MG63 (cell line): ENCODE measurements around the gene PCDHGB3. TPM values are rescaled to one million over a fixed set of nuclear protein-coding genes. Genes with fewer than 3 reads are reported as not detected.
"Not testable (repeated sequence)": the region's sequence is repeated elsewhere in the genome, so short reads cannot be mapped to it uniquely, and the experiment has no call there.

ENCODE experiments used
- DNase-seq: peaks from one replicate; pipeline ENCODE4 v3.0.0-alpha.2; 2020
- H3K27me3 ChIP-seq: fragments of 250-450 bp; sonication (Bioruptor Pico); 2 replicates; pipeline ENCODE4 v1.5.1; 2020; ENCODE audit warnings: mild to moderate bottlenecking, moderate library complexity
- H3K36me3 ChIP-seq: fragments of 250-450 bp; sonication (Bioruptor Pico); 2 replicates; pipeline ENCODE4 v1.5.1; 2020; ENCODE audit warnings: mild to moderate bottlenecking, moderate library complexity
- H3K4me3 ChIP-seq: fragments of 250-450 bp; sonication (Bioruptor Pico); 2 replicates; pipeline ENCODE4 v1.5.1; 2020; ENCODE audit warnings: mild to moderate bottlenecking, moderate library complexity
- H3K9me3 ChIP-seq: fragments of 250-450 bp; sonication (Bioruptor Pico); 2 replicates; pipeline ENCODE4 v1.5.1; 2020; ENCODE audit warnings: mild to moderate bottlenecking, moderate library complexity
- total RNA-seq: library from RNA; depleted of rRNA; stranded (reverse); fragments of >200 nt; shearing (Covaris generic); gene quantifications from 2 replicates; pipeline ENCODE4 v1.2.3, GENCODE V29; 2014; ENCODE audit warnings: low replicate concordance

Gene PCDHGB3
- total RNA-seq, 1 experiment from 2014 or later: not detected

DNA sequence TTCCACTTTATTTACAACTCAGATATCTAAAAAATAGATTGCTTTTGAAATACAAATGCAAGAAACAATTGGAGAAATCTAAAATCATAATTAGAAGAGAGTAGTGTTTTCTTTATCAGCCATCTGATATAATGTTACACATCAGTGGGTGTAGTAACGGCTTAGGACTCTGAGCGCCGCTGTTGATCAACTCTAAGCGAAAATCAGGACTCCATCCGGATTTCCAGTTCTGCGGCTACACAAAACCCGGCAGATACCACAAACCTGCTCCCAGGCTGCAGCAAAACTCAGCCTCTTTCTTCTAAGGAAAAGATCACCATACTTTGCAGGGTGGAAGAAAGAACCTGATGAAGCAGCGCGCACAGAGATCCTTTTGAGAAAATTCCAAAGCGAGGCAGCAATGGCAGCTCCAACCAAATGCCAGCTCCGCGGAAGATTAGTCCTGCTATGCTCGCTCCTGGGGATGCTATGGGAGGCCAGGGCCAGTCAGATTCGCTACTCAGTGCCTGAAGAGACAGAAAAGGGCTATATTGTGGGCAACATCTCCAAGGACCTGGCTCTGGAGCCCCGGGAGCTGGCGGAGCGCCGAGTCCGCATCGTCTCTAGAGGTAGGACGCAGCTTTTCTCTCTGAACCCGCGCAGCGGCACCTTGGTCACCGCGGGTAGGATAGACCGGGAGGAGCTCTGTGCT, 32.7 kb downstream of the PCDHGB3 start, which contains the start of gene PCDHGA9:
TSS of gene PCDHGA9 (plus strand) at position 226 of the 691 bp plus-strand sequence. CDS start at position 401, 175 bp downstream.
- no peaks in the 10 kb centered on the region for H3K36me3 ChIP-seq
- DNase-seq: no peak
- H3K9me3 ChIP-seq: peaks cover 6% of the 10 kb centered on the region

DNA sequence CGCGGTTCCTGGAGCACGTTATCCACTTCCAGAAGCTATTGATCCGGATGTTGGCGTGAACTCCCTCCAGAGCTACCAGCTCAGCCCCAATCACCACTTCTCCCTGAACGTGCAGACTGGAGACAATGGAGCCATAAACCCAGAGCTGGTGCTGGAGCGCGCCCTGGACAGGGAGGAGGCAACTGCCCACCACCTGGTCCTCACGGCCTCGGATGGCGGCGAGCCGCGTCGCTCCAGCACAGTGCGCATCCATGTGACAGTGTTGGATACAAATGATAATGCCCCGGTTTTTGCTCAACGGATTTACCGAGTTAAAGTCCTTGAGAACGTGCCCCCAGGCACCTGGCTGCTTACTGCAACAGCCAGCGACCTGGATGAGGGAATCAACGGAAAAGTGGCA, 33.3 kb downstream of the PCDHGB3 start:
- Histone ChIP-seq H3K36me3 (no peaks in the 10 kb centered on the region), H3K4me3 (no peak overlapping the region), H3K9me3 (peaks cover 6% of the 10 kb centered on the region), H3K27me3 (peaks cover 2% of the 10 kb centered on the region; the same call in 1 of the 2 replicates)
- no peak for DNase-seq

More for the DNA sequence above, 32.7 kb downstream of the PCDHGB3 start, which contains the start of gene PCDHGA9:
- peaks cover 2% of the 10 kb centered on the region; the same call in 1 of the 2 replicates for H3K27me3 ChIP-seq
- H3K4me3 ChIP-seq: no peak within 1 kb of the TSS

DNA sequence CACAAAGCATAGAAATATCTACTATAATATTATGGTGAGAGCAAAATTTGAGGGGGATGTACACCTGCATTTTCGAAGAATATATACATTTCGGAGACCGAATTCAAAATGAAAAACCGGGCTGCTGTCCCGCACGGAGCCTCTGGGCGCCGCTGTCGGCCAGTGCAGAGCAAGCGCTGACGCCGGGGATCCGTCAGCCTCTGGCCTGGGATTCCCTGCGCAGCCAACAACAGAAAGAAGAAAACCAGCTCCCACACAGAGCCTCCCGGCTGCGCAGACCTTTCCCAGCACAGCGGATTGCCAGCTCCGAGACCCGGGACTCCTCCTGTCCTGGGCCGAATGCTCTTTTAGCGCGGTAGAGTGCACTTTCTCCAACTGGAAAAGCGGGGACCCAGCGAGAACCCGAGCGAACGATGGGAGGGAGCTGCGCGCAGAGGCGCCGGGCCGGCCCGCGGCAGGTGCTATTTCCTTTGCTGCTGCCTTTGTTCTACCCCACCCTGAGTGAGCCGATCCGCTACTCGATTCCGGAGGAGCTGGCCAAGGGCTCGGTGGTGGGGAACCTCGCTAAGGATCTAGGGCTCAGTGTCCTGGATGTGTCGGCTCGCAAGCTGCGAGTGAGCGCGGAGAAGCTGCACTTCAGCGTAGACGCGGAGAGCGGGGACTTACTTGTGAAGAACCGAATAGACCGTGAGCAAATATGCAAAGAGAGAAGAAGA, 37.9 kb downstream of the PCDHGB3 start, which contains the start of gene PCDHGB6:
TSS of gene PCDHGB6 (plus strand) at position 232 of the 716 bp plus-strand sequence. CDS start at position 414, 182 bp downstream.
- not testable (repeated sequence) for DNase-seq, H3K36me3 ChIP-seq, H3K9me3 ChIP-seq, H3K27me3 ChIP-seq, H3K4me3 ChIP-seq

GRCh38 chr5:141409598-141410306, 39.7 kb downstream of the PCDHGB3 start:
- H3K4me3 ChIP-seq: no peak overlapping the region
- no peaks in the 10 kb centered on the region for H3K36me3 ChIP-seq
- H3K27me3 ChIP-seq: peaks cover 2% of the 10 kb centered on the region; the same call in 1 of the 2 replicates
- DNase-seq: no peak
- no peaks in the 10 kb centered on the region; the same call in 1 of the 2 replicates for H3K9me3 ChIP-seq

DNA sequence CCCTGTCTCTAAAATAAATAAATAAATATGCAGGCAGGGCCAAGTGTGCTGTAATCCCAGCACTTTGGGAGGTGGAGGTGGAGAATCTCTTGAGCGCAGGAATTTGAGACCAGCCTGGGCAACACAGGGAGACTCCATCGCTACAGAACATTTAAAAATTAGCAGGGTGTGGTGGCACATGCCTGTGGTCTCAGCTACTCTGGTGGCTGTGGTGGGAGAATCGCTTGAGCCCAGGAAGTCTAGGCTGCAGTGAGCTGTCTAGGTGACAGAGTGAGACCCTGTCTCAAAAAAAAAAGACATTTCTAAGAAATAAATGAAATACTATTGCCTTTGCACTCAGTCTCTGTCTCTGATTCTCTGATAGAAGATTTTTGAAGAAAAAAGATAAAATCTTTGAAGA, 41.5 kb downstream of the PCDHGB3 start:
- no peak for DNase-seq
- H3K27me3 ChIP-seq: peaks cover 2% of the 10 kb centered on the region; the same call in 1 of the 2 replicates
- H3K36me3 ChIP-seq: no peaks in the 10 kb centered on the region
- no peak overlapping the region for H3K4me3 ChIP-seq
- peaks cover 3% of the 10 kb centered on the region; the same call in 1 of the 2 replicates for H3K9me3 ChIP-seq

DNA sequence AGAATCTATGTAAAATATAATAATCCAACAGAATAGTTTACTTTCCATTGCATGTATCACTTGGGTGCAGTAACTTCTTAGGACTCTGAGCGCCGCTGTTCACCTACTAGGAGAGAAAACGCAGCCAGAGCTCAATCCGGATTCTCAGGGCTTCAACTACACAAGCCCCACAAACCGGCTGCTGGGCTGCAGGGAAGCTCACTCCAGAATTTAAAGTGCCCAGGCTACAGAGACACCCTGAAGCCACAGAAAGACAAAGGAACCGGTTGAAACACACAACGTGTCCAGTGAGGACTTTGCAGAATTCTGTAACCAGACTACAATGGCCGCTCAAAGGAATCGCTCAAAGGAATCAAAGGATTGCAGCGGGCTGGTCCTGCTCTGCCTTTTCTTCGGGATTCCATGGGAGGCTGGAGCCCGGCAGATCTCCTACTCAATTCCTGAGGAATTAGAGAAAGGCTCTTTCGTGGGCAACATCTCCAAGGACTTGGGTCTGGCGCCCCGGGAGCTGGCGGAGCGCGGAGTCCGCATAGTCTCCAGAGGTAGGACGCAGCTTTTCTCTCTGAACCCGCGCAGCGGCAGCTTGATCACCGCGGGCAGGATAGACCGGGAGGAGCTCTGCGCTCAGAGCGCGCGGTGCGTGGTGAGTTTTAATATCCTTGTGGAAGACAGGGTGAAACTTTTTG, 43.0 kb downstream of the PCDHGB3 start, which contains the start of gene PCDHGA10:
TSS of gene PCDHGA10 (plus strand) at position 134 of the 686 bp plus-strand sequence. CDS start at position 323, 189 bp downstream.
- Histone ChIP-seq H3K9me3 (peaks cover 3% of the 10 kb centered on the region; the same call in 1 of the 2 replicates), H3K27me3 (no peaks in the 10 kb centered on the region), H3K36me3 (no peaks in the 10 kb centered on the region), H3K4me3 (no peak within 1 kb of the TSS)
- peak; percentile 32 for DNase-seq

GRCh38 chr5:141413540-141414069, 43.6 kb downstream of the PCDHGB3 start:
- Histone ChIP-seq H3K36me3 (no peaks in the 10 kb centered on the region), H3K27me3 (no peaks in the 10 kb centered on the region), H3K9me3 (peaks cover 6% of the 10 kb centered on the region; the same call in 1 of the 2 replicates), H3K4me3 (no peak overlapping the region)
- DNase-seq: no peak

- H3K27me3 ChIP-seq, H3K9me3 ChIP-seq, H3K4me3 ChIP-seq, H3K36me3 ChIP-seq, DNase-seq: not testable (repeated sequence)
Observed at GRCh38 chr5:141414548-141415274, 44.7 kb downstream of the PCDHGB3 start.

- not testable (repeated sequence) for DNase-seq, H3K4me3 ChIP-seq, H3K36me3 ChIP-seq, H3K27me3 ChIP-seq, H3K9me3 ChIP-seq
Observed at GRCh38 chr5:141415275-141415618, 45.2 kb downstream of the PCDHGB3 start.

DNA sequence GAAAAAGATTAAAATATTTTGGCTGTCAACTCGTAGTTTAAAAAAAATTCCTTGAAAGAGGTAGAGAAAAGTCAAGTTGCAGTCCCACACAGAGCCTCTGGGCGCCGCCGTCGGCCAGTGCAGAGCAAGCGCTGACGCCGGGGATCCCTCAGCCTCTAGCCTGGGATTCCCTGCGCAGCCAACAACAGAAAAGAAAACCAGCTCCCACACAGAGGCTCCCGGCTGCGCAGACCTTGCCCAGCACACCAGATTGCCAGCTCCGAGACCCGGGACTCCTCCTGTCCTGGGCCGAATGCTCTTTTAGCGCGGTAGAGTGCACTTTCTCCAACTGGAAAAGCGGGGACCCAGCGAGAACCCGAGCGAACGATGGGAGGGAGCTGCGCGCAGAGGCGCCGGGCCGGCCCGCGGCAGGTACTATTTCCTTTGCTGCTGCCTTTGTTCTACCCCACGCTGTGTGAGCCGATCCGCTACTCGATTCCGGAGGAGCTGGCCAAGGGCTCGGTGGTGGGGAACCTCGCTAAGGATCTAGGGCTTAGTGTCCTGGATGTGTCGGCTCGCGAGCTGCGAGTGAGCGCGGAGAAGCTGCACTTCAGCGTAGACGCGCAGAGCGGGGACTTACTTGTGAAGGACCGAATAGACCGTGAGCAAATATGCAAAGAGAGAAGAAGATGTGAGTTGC, 47.6 kb downstream of the PCDHGB3 start, which contains the start of gene PCDHGB7:
TSS of gene PCDHGB7 (plus strand) at position 184 of the 679 bp plus-strand sequence. CDS start at position 367, 183 bp downstream.
- H3K36me3 ChIP-seq, H3K4me3 ChIP-seq, H3K27me3 ChIP-seq: not testable (repeated sequence)
- H3K9me3 ChIP-seq: peaks cover 15% of the 10 kb centered on the region; the same call in 1 of the 2 replicates
- peak; percentile 51 for DNase-seq

DNA sequence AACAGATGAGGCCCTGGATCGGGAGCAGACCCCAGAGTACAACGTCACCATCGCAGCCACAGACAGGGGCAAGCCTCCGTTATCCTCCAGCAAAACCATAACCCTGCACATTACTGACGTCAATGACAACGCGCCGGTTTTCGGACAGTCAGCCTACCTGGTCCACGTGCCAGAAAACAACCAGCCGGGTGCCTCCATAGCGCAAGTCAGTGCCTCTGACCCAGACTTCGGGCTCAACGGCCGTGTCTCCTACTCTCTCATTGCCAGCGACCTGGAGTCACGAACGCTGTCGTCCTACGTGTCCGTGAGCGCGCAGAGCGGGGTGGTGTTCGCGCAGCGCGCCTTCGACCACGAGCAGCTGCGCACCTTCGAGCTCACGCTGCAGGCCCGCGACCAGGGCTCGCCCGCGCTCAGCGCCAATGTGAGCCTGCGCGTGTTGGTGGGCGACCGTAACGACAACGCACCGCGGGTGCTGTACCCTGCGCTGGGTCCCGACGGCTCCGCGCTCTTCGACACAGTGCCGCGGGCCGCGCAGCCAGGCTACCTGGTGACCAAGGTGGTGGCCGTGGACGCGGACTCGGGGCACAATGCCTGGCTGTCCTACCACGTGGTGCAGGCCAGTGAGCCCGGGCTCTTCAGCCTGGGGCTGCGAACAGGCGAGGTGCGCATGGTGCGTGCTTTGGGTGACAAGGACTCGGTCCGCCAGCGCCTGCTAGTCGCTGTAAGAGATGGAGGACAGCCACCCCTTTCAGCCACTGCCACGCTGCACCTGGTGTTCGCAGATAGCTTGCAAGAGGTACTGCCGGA, 49.2 kb downstream of the PCDHGB3 start:
- DNase-seq: no peak
- H3K4me3 ChIP-seq: no peak overlapping the region
- H3K9me3 ChIP-seq: peaks cover 15% of the 10 kb centered on the region; the same call in 1 of the 2 replicates
- H3K27me3 ChIP-seq: no peaks in the 10 kb centered on the region
- H3K36me3 ChIP-seq: no peaks in the 10 kb centered on the region

DNA sequence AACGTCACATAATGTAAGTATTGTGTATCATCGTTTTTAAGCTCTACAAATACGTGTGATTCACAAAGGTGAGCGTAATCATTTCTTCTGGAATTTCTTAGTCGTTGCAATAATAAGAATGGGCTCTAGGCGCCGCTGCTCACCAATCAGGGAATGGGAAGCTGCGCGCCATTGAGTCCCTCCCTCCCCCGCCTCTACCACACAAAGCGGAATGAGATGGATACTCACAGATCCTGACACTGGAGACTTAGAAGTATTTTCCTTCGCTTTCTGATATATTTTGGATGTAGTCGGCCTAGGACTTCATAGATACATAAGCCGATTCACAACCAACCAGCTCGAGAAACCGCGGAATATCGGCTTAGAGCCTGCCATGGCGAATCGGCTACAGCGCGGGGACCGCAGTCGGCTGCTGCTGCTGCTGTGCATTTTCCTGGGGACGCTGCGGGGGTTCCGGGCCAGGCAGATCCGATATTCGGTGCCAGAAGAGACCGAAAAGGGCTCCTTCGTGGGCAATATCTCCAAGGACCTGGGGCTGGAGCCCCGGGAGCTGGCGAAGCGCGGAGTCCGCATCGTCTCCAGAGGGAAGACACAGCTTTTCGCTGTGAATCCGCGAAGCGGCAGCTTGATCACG, 50.9 kb downstream of the PCDHGB3 start, which contains the start of gene PCDHGA11:
TSS of gene PCDHGA11 (plus strand) at position 197 of the 634 bp plus-strand sequence. CDS start at position 374, 177 bp downstream.
- no peaks in the 10 kb centered on the region for H3K36me3 ChIP-seq
- no peaks in the 10 kb centered on the region for H3K27me3 ChIP-seq
- peaks cover 15% of the 10 kb centered on the region; the same call in 1 of the 2 replicates for H3K9me3 ChIP-seq
- no peak for DNase-seq
- no peak within 1 kb of the TSS for H3K4me3 ChIP-seq

- Histone ChIP-seq H3K4me3 (no peak overlapping the region), H3K9me3 (peaks cover 12% of the 10 kb centered on the region; the same call in 1 of the 2 replicates), H3K27me3 (no peaks in the 10 kb centered on the region), H3K36me3 (no peaks in the 10 kb centered on the region)
- no peak for DNase-seq
Observed at GRCh38 chr5:141421489-141421855, 51.4 kb downstream of the PCDHGB3 start.
